GM12865 (cell line): ENCODE data around the gene DUOX1.

Experiments used
- DNase-seq: peaks from one replicate; pipeline ENCODE4 v3.0.0; 2010; ENCODE audit warnings: low read depth
- H3K4me3 ChIP-seq: 2 replicates; pipeline ENCODE4 v1.5.1; 2011; ENCODE audit warnings: mild to moderate bottlenecking, low read depth, low read length, control low read depth
- TF ChIP-seq, protein P1 (sequence below): IDR thresholded peaks from 2 replicates; pipeline ENCODE4 v1.5.1; 2011; ENCODE audit warnings: low read length, control low read depth, low read depth, inconsistent platforms; ENCODE audit not compliant: insufficient read depth; ENCODE audit errors: missing control alignments

Gene DUOX1

DNA sequence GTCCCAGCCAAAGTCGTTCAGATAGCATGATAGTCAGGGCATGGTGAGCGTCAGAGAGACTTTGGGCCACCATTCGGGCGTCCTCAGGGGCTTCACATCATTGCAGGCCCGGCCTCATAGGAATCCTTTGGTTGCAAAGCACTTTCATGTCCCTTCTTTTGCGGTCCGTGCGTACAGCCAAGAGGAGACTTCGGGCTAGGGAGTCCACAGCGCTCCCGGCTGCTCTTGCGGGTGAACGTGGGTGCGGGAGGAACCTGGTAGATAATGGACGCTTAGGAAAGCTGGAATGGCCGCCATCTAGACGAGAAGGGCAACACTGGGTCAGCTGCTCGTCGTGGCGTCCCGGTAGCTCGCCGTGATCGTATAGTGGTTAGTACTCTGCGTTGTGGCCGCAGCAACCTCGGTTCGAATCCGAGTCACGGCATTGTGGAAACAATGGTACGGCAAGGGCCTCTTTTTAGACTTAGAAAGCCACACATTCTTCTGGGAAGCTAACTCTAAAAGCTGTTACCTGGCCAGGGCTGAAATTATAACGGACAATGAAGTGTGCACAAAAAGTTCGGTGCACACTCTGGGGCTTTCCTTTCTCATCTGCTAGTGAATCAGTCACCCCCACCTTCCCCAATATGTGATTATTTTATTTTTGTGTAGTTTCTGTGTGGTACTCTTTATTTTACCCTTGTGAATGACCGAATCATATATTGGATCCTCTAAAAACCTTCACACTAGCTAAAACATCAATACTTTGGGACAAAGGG, 71.2 kb downstream of the DUOX1 start:
- peak; percentile 92 for DNase-seq
- TF ChIP-seq, protein P1, sequence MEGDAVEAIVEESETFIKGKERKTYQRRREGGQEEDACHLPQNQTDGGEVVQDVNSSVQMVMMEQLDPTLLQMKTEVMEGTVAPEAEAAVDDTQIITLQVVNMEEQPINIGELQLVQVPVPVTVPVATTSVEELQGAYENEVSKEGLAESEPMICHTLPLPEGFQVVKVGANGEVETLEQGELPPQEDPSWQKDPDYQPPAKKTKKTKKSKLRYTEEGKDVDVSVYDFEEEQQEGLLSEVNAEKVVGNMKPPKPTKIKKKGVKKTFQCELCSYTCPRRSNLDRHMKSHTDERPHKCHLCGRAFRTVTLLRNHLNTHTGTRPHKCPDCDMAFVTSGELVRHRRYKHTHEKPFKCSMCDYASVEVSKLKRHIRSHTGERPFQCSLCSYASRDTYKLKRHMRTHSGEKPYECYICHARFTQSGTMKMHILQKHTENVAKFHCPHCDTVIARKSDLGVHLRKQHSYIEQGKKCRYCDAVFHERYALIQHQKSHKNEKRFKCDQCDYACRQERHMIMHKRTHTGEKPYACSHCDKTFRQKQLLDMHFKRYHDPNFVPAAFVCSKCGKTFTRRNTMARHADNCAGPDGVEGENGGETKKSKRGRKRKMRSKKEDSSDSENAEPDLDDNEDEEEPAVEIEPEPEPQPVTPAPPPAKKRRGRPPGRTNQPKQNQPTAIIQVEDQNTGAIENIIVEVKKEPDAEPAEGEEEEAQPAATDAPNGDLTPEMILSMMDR, result no peak
- peak overlapping the region; percentile 62 for H3K4me3 ChIP-seq

DNA sequence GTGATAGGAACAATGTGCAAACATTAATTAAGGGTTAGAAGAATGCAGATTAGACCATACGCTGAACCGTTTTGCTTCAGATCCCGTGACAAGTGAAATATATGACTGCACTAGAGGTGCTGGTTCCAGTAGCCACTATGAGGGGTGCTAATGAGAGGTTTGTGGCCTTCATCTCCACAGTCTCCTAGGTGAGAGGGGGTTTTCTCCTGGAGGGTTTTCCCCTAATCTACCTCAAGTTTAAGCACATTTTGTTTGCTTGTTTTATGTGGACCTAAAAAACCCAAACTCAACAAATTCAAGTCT, 71.7 kb downstream of the DUOX1 start:
- H3K4me3 ChIP-seq, result peak overlapping the region; percentile 62
- peak; percentile 62 for DNase-seq
- TF ChIP-seq, protein P1, result no peak

DNA sequence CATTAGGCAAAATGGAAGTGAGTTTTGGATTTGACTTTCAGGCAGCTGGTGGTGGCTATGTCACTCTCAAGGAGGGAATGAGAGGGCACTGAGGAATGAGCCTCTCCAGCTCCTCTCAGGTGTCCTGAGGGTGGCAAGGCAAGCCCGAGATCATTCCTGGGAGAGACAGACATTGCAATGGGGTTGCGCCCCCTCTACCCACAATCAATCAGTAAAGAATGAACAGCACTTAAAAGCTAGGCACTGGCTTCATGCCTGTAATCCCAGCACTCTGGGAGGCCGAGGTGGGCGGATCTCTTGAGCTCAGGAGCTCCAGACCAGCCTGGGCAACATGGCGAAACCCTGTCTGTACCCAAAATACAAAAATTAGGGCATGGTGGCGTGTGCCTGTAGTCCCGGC, 72.1 kb downstream of the DUOX1 start:
- H3K4me3 ChIP-seq, result no peak overlapping the region
- no peak for DNase-seq
- TF ChIP-seq, protein P1, result no peak

DNA sequence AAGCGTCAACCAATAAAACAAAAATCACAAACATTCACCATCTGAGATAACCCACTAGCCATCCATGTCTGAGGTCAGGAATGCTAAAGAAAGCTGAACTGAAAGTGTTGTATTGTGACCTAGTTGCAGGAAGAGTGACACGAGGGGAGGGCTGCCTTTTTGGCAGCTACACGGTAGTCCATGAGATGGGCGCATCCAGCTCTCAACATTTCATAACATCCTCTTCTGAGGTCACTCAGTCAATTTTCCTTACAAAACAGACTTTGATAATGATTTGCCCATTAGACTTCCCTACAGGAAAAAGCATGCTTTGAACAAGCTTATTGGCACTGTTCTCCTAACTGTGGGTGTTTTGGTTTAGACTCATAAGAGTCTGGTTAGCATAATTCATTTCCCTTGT, 73.4 kb downstream of the DUOX1 start:
- no peak for DNase-seq
- TF ChIP-seq, protein P1, result no peak
- H3K4me3 ChIP-seq, result no peak overlapping the region

DNA sequence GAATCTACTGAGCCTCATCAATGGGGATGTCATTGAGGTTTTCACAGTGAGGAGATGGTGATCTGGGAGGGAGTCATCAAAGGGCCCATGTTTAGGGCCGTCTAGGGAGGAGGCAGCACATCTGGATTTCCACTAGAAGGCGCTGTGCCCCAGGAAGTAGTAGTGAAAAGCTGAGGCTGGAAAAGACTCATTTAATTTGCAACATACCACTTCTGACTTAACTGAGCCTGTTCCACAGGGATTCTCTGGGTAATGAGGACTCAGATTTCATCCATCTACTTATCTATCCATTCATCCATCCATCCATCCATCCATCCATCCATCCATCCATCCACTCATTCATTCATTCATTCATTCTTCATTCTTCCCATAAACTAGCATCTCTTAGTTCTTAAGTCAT, 75.4 kb downstream of the DUOX1 start:
- peak; percentile 79 for DNase-seq
- TF ChIP-seq, protein P1, result peak; percentile 93
- H3K4me3 ChIP-seq, result no peak overlapping the region

DNA sequence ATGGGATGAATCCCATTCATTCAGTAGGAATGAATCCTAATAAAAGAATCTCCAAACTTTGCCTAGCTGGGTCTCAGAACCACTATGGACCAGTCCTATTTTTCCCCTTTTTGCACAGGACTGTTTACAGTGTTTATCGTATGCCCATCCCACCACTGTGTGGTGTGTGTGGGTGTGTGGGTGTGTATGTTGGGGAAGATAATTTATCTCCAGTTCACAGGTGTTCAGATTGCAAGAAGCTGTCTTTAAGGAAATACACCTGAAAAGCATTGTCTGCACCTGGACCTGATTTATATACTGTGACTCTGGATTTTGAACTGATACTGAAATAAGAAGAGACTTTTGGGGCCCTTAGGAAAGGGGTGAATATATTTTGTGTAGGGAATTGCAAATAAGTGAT, 82.7 kb downstream of the DUOX1 start:
- DNase-seq, result no peak
- TF ChIP-seq, protein P1, result no peak
- H3K4me3 ChIP-seq, result no peak overlapping the region
